HFFc6 (cell line): ENCODE data around the gene CDHR1. TPM values are rescaled to one million over a fixed set of nuclear protein-coding genes. Genes with fewer than 3 reads are reported as not detected.
A peak's percentile ranks its signal among the peaks of the same experiment; 100 is the strongest.

Experiments
- DNase-seq: peaks from one replicate; pipeline ENCODE4 v3.0.0-alpha.2; 2018
- H3K27ac Mint-ChIP-seq: 2 replicates; pipeline ENCODE4 v1.8.0; 2020; ENCODE audit warnings: mild to moderate bottlenecking, mixed read lengths
- H3K27me3 Mint-ChIP-seq: 2 replicates; pipeline ENCODE4 v1.8.0; 2021; ENCODE audit warnings: mild to moderate bottlenecking, moderate library complexity, mixed read lengths; ENCODE audit not compliant: insufficient read depth
- H3K36me3 Mint-ChIP-seq: 2 replicates; pipeline ENCODE4 v1.8.0; 2021; ENCODE audit warnings: low read depth, mixed read lengths
- H3K4me1 Mint-ChIP-seq: 2 replicates; pipeline ENCODE4 v1.8.0; 2020; ENCODE audit warnings: low read depth, mixed read lengths
- H3K4me3 Mint-ChIP-seq: 2 replicates; pipeline ENCODE4 v1.8.0; 2020; ENCODE audit warnings: mild to moderate bottlenecking, moderate library complexity, mixed read lengths
- H3K9me3 Mint-ChIP-seq: 2 replicates; pipeline ENCODE4 v1.8.0; 2020; ENCODE audit warnings: mild to moderate bottlenecking, mixed read lengths
- total RNA-seq, 6 experiments: library from RNA; stranded (reverse); fragmentation: NEBNext Ultra II Directional; extraction: Animal tissue kit (Norgen Biotek cat#: 25700); gene quantifications; 2 replicates in 1 of 6; 3 replicates in 5 of 6; pipeline ENCODE4 v1.2.3, GENCODE V29; 2021
- TF ChIP-seq, protein P1 (sequence below): fragments of 200-600 bp; sonication (generic); IDR thresholded peaks from 2 replicates; pipeline ENCODE4 v1.5.0; 2021; ENCODE audit warnings: antibody characterized with exemption, mild to moderate bottlenecking

CDHR1 gene
- total RNA-seq, 6 experiments from 2014 or later: not detected

DNA sequence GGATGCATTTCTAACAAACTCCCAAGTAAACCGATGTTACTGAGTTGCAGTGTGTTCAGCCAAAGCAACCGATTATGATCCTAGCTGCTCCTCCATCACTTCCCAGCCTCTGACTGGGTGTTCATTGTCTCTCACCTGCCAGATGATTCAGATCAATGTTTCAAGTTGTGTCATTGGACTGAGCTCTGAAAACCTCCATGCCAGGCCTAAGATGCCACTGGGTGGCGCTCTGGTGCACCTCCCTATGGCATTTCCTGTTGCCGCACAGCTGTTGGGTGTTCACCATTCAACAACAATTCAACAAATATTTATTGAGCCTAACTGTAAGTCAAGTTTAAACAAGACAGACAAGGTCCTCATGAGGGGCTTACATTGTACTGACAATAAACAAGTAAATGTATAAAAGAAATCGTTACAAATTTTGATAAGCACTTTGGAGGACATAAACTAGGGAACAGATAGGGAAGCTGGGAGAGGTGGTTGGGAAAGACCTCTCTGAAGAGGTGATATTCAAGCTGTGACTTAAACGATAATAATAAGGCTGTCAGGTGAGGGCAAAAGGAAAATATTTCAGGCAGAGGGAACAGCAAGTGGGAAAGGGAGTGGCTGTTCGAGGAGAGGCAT lies 73.3 kb downstream of the CDHR1 start:
- H3K27ac Mint-ChIP-seq: no peak overlapping the region
- TF ChIP-seq, protein P1, sequence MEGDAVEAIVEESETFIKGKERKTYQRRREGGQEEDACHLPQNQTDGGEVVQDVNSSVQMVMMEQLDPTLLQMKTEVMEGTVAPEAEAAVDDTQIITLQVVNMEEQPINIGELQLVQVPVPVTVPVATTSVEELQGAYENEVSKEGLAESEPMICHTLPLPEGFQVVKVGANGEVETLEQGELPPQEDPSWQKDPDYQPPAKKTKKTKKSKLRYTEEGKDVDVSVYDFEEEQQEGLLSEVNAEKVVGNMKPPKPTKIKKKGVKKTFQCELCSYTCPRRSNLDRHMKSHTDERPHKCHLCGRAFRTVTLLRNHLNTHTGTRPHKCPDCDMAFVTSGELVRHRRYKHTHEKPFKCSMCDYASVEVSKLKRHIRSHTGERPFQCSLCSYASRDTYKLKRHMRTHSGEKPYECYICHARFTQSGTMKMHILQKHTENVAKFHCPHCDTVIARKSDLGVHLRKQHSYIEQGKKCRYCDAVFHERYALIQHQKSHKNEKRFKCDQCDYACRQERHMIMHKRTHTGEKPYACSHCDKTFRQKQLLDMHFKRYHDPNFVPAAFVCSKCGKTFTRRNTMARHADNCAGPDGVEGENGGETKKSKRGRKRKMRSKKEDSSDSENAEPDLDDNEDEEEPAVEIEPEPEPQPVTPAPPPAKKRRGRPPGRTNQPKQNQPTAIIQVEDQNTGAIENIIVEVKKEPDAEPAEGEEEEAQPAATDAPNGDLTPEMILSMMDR: peak; percentile 87
- peaks cover 2% of the 10 kb centered on the region for H3K27me3 Mint-ChIP-seq
- peaks cover 33% of the 10 kb centered on the region for H3K4me1 Mint-ChIP-seq
- no peaks in the 10 kb centered on the region for H3K9me3 Mint-ChIP-seq
- peak; percentile 46 for DNase-seq
- H3K36me3 Mint-ChIP-seq: no peaks in the 10 kb centered on the region
- H3K4me3 Mint-ChIP-seq: no peak overlapping the region

DNA sequence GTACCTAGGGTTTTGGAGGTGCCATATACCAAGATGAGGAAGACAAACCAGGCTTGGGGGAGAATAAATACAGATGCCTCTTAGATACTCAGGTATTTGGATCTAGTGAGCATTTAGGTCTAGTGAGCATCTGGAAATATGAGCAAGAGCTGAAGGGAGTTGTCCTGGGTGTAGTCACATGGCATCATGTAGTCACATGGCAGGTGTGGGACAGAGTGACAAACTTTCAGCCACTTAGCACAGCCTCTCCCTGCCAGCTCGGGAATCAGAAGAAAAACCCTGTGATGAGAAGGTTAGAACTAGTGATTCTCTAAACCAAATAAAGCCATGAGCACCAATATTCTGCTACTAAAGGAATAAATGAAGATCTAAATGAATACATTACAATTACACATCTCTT lies 74.8 kb downstream of the CDHR1 start:
- Mint-ChIP-seq H3K9me3 (no peaks in the 10 kb centered on the region), H3K36me3 (no peaks in the 10 kb centered on the region), H3K27me3 (peaks cover 2% of the 10 kb centered on the region; the same call in 1 of the 2 replicates), H3K27ac (no peak overlapping the region), H3K4me1 (peaks cover 33% of the 10 kb centered on the region), H3K4me3 (no peak overlapping the region)
- no peak for DNase-seq
- TF ChIP-seq, protein P1: no peak

Other genes with a start within 250 kb of the CDHR1 start
- 100 to 1,000 TPM; 137 to 155 (median 142) TPM for gene GHITM, start 55.0 kb upstream of the CDHR1 start, total RNA-seq
- not detected for gene GPR15LG, start 20.7 kb upstream of the CDHR1 start, total RNA-seq
- gene LRIT2, start 31.0 kb downstream of the CDHR1 start, total RNA-seq: not detected
- not detected for gene LRIT1, start 47.0 kb downstream of the CDHR1 start, total RNA-seq
- gene RGR, start 50.5 kb downstream of the CDHR1 start, total RNA-seq: not detected
- 10 to 100 TPM; 36.1 to 46.9 (median 43.0) TPM for gene CCSER2, start 134.1 kb downstream of the CDHR1 start, total RNA-seq